Ishikawa (cell line): ENCODE results near the gene RPAP3.

ENCODE experiments used
- CEBPB ChIP-seq: IDR thresholded peaks from 2 replicates; pipeline ENCODE4 v1.6.1; 2012
- CREB1 ChIP-seq: IDR thresholded peaks from 2 replicates; pipeline ENCODE4 v1.6.1; 2012; ENCODE audit warnings: low read depth
- EGR1 ChIP-seq: IDR thresholded peaks from 2 replicates; pipeline ENCODE4 v1.6.1; 2012
- EP300 ChIP-seq: IDR thresholded peaks from 2 replicates; pipeline ENCODE4 v1.6.1; 2012; ENCODE audit warnings: borderline replicate concordance
- FOXM1 ChIP-seq: IDR thresholded peaks from 2 replicates; pipeline ENCODE4 v1.6.1; 2012; ENCODE audit warnings: low read depth, borderline replicate concordance
- MAX ChIP-seq: IDR thresholded peaks from 2 replicates; pipeline ENCODE4 v1.6.1; 2012
- NFIC ChIP-seq: IDR thresholded peaks from 2 replicates; pipeline ENCODE4 v1.6.1; 2012
- RAD21 ChIP-seq: IDR thresholded peaks from 2 replicates; pipeline ENCODE4 v1.6.1; 2012; ENCODE audit warnings: low read depth
- REST ChIP-seq: IDR thresholded peaks from 2 replicates; pipeline ENCODE4 v1.6.1; 2012; ENCODE audit warnings: low read depth, mild to moderate bottlenecking
- TAF1 ChIP-seq: IDR thresholded peaks from 2 replicates; pipeline ENCODE4 v1.6.1; 2012; ENCODE audit warnings: low read depth, mild to moderate bottlenecking
- TCF12 ChIP-seq: IDR thresholded peaks from 2 replicates; pipeline ENCODE4 v1.6.1; 2012; ENCODE audit warnings: low read depth
- TEAD4 ChIP-seq: IDR thresholded peaks from 2 replicates; pipeline ENCODE4 v1.6.1; 2012
- YY1 ChIP-seq: IDR thresholded peaks from 2 replicates; pipeline ENCODE4 v1.6.1; 2012; ENCODE audit warnings: low read depth
- ZBTB7A ChIP-seq: IDR thresholded peaks from 2 replicates; pipeline ENCODE4 v1.6.1; 2012; ENCODE audit warnings: low read depth
- TF ChIP-seq, protein P1 (sequence below): IDR thresholded peaks from 2 replicates; pipeline ENCODE4 v1.6.1; 2012

The RPAP3 gene

DNA sequence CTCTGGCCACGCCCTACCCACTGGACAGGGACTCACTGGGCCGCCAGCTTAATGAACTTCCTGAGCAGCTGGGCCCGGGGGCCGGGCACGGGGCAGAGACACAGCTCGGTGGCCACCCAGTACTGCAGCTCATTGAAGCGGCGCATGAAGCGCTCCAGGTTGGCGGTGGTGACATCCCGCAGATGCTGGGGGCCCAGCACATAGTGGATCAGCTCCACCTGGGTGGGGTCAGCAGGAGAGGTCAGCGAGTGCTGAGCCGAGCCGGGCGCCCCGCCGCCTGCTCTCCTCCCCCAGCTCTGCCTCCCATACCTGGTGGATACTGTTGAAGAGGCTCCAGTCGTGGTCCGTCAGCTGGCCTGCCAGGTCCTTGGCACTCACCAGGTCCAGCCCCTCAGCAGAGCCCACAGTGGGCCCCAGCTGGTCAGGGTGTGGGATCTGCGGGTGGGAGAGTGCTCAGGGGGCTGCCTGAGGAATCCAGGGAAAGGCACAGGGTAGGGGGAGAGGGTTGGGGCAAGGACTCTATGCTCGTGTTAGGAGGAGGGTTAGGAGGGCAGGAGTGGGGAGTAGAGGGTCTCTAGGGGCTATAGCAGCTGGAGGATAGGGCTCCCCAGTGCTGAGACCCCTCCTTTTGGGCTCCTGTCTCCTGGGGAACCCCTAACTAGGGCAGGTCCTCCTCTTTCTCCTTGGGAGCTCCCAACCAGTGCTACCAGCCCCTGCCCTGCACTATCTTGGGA, 34.9 kb upstream of the RPAP3 start:
- no peak for TF ChIP-seq TAF1
- TF ChIP-seq RAD21 = no peak
- no peak for TF ChIP-seq TEAD4
- TF ChIP-seq EGR1 = no peak
- TF ChIP-seq MAX = no peak
- no peak for TF ChIP-seq YY1
- TF ChIP-seq FOXM1 = no peak
- no peak for TF ChIP-seq NFIC
- TF ChIP-seq ZBTB7A = no peak
- no peak for TF ChIP-seq CREB1
- TF ChIP-seq TCF12 = no peak
- TF ChIP-seq CEBPB = no peak
- TF ChIP-seq, protein P1, sequence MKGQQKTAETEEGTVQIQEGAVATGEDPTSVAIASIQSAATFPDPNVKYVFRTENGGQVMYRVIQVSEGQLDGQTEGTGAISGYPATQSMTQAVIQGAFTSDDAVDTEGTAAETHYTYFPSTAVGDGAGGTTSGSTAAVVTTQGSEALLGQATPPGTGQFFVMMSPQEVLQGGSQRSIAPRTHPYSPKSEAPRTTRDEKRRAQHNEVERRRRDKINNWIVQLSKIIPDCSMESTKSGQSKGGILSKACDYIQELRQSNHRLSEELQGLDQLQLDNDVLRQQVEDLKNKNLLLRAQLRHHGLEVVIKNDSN = no peak

DNA sequence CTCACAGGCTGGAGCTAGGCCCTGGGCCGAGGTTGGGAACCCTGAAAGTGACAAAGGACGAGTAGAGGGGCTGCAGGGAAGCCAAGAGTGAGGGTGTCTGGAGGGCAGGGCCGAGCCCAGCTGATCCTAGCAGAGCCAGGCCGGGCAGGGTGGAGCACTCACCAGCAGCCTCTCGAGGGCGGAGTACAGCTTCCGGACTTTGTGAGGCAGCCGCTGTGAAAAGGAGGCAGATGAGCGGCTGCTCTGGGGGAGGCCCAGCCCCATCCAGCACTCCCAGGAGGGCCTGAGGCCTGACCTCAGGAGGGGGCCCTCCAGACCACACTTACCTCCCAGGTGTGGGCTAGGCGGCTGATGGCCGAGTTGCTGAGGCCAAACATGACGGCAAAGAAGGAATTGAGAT, 34.1 kb upstream of the RPAP3 start:
- TF ChIP-seq REST (no peak), YY1 (no peak), MAX (no peak), CREB1 (no peak), ZBTB7A (no peak), TAF1 (no peak), EGR1 (no peak), TEAD4 (no peak), NFIC (no peak)
- TF ChIP-seq, protein P1 = no peak

DNA sequence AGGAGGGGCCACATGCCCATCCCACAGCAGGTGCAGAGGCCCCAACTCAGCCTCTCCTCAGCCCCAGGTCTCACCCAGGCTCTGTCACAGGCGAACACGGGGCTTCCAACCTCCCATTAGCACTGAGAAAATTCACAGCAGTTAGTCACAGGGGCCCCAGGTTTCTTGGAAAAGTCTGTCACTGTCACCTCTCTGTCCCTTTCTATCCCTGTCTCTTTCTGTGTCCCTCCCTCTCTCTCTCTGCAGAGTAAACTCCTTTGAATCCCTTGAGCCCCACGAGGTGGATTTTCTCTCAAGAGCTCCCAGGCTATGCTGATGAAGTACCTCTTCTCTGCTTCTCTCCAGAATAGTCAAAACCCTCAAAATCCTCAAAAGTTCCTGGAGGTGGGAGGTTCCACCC, 33.5 kb upstream of the RPAP3 start:
- no peak for TF ChIP-seq CREB1
- TF ChIP-seq YY1 = no peak
- TF ChIP-seq TCF12 = no peak
- no peak for TF ChIP-seq EP300
- TF ChIP-seq CEBPB = no peak
- no peak for TF ChIP-seq MAX
- TF ChIP-seq EGR1 = no peak
- TF ChIP-seq RAD21 = no peak
- TF ChIP-seq FOXM1 = no peak
- no peak for TF ChIP-seq NFIC
- no peak for TF ChIP-seq TEAD4
- TF ChIP-seq REST = no peak
- TF ChIP-seq ZBTB7A = no peak
- TF ChIP-seq, protein P1 = no peak
- TF ChIP-seq TAF1 = no peak

- TF ChIP-seq CEBPB (no peak), EGR1 (no peak), TAF1 (no peak), EP300 (no peak)
Measured at GRCh38 chr12:47737936-47738594, 32.2 kb upstream of the RPAP3 start.

DNA sequence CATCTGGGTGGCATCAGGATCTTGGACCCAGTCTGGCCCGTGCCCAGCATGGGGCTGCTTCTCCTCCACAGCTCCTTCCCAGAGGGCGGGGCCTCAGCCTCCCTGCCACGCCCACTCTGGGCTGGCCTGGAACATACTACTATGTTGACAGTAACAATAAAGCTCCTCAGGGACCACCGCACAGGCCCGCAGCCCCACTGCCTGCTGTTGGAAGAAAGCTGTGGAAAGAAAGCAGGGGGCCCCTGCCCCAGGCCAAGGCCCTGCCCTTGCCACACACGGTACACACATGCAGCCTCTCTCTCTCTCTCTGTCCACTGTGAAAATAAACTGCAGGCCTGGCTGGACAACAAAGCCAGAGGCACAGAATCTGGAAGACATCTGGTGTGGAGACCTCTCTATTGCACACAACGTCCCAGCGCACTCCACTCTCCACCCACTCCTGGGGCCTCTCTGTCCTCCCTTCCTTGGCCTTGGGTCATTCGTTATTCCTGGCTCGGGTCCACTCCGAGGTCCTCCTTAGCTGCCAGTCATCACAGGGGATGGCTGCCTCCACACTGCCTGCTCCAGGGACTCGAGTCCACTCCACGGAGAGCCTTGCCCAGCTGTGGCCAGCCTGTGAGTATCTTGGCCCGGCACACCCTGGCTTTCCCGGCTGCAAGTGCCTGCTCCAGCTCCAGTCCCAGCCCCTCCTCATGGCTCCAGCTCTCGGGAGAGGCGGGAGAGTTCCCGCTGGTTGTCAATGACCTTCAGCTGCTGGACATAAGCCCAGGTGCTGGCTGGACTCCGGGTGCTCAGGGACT, 31.2 kb upstream of the RPAP3 start:
- TF ChIP-seq TEAD4 = no peak
- no peak for TF ChIP-seq EP300
- TF ChIP-seq CREB1 = no peak
- TF ChIP-seq TCF12 = no peak
- no peak for TF ChIP-seq REST
- TF ChIP-seq EGR1 = no peak
